HG03457 (cell line): Measurements from ENCODE around the gene LONRF2.
A peak's percentile ranks its signal among the peaks of the same experiment; 100 is the strongest.
"Not testable (repeated sequence)": the region's sequence is repeated elsewhere in the genome, so short reads cannot be mapped to it uniquely, and the experiment has no call there.

ENCODE experiments used
- ATAC-seq: cut with Tn5 transposase; IDR thresholded peaks from one replicate; pipeline ENCODE4 v1.9.1; 2021; ENCODE audit warnings: moderate number of reproducible peaks; ENCODE audit not compliant: unreplicated experiment

Gene LONRF2

GRCh38 chr2:100256416-100256815, 65.9 kb downstream of the LONRF2 start:
- no peak for ATAC-seq

GRCh38 chr2:100254646-100255210, 67.6 kb downstream of the LONRF2 start:
- ATAC-seq = no peak

- ATAC-seq = no peak
These were observed 68.5 kb downstream of the LONRF2 start for GRCh38 chr2:100253786-100254185.

- ATAC-seq = no peak
These were observed 69.2 kb downstream of the LONRF2 start for GRCh38 chr2:100252811-100253698.

- ATAC-seq = no peak
These were observed 71.7 kb downstream of the LONRF2 start for GRCh38 chr2:100250645-100251044.

GRCh38 chr2:100248971-100249370, 73.3 kb downstream of the LONRF2 start:
- no peak for ATAC-seq

- not testable (repeated sequence) for ATAC-seq
These were observed 73.7 kb downstream of the LONRF2 start for GRCh38 chr2:100248556-100248955.

GRCh38 chr2:100248044-100248330, 74.3 kb downstream of the LONRF2 start:
- ATAC-seq = peak; percentile 25

GRCh38 chr2:100247256-100248043, 74.9 kb downstream of the LONRF2 start:
- peak; percentile 58 for ATAC-seq

- ATAC-seq = no peak
These were observed 75.8 kb downstream of the LONRF2 start for GRCh38 chr2:100246163-100247145.

GRCh38 chr2:100245681-100246080, 76.6 kb downstream of the LONRF2 start:
- ATAC-seq = no peak

- no peak for ATAC-seq
These were observed 77.3 kb downstream of the LONRF2 start for GRCh38 chr2:100244881-100245605.

GRCh38 chr2:100243631-100244030, 78.7 kb downstream of the LONRF2 start:
- ATAC-seq = no peak

- ATAC-seq = no peak
These were observed 79.2 kb downstream of the LONRF2 start for GRCh38 chr2:100242891-100243619.

GRCh38 chr2:100242476-100242875, 79.8 kb downstream of the LONRF2 start:
- no peak for ATAC-seq

- no peak for ATAC-seq
These were observed 81.1 kb downstream of the LONRF2 start for GRCh38 chr2:100241236-100241635.

- no peak for ATAC-seq
These were observed 81.9 kb downstream of the LONRF2 start for GRCh38 chr2:100240386-100240785.

GRCh38 chr2:100239486-100240210, 82.7 kb downstream of the LONRF2 start:
- ATAC-seq = no peak

GRCh38 chr2:100238471-100238870, 83.8 kb downstream of the LONRF2 start:
- ATAC-seq = no peak
